ENCODE results near the gene ZFP14.
A peak's percentile ranks its signal among the peaks of the same experiment; 100 is the strongest.

Gene ZFP14

GRCh38 chr19:36378625-36379509, at the start of gene ZFP14:
TSS of gene ZFP14 (minus strand) at chr19:36379201. CDS start at chr19:36367892, 11,309 bp downstream.
- DNase-seq (ENCODE audit: low read depth) = peak; percentile 89
- peak; percentile 32 for TF ChIP-seq CTCF (conservative IDR thresholded peaks at IDR 0.05; ENCODE audit: low read length)
- H3K4me3 ChIP-seq (ENCODE audit: low read length) = peak within 1 kb of the TSS; percentile 86

- no peak for DNase-seq (ENCODE audit: low read depth)
- H3K4me3 ChIP-seq (ENCODE audit: low read length) = no peak overlapping the region
- no peak for TF ChIP-seq CTCF (conservative IDR thresholded peaks at IDR 0.05; ENCODE audit: low read length)
Observed at GRCh38 chr19:36423925-36424324, 44.9 kb upstream of the ZFP14 start.

- DNase-seq (ENCODE audit: low read depth) = no peak
- no peak for TF ChIP-seq CTCF (conservative IDR thresholded peaks at IDR 0.05; ENCODE audit: low read length)
- peak overlapping the region; percentile 51 for H3K4me3 ChIP-seq (ENCODE audit: low read length)
Observed at GRCh38 chr19:36421749-36422481, 42.9 kb upstream of the ZFP14 start.

GRCh38 chr19:36420961-36421748, 42.2 kb upstream of the ZFP14 start:
- peak; percentile 40 for DNase-seq (ENCODE audit: low read depth)
- no peak for TF ChIP-seq CTCF (conservative IDR thresholded peaks at IDR 0.05; ENCODE audit: low read length)
- peak overlapping the region; percentile 51 for H3K4me3 ChIP-seq (ENCODE audit: low read length)

GRCh38 chr19:36418287-36419001, 39.4 kb upstream of the ZFP14 start, which contains the start of gene ZFP82:
TSS of gene ZFP82 (minus strand) at chr19:36418644. CDS start at chr19:36409789, 8,855 bp downstream.
- TF ChIP-seq CTCF (conservative IDR thresholded peaks at IDR 0.05; ENCODE audit: low read length) = no peak
- H3K4me3 ChIP-seq (ENCODE audit: low read length) = peak within 1 kb of the TSS; percentile 79
- DNase-seq (ENCODE audit: low read depth) = peak; percentile 79

GRCh38 chr19:36417752-36418286, 38.8 kb upstream of the ZFP14 start:
- H3K4me3 ChIP-seq (ENCODE audit: low read length) = peak overlapping the region; percentile 79
- DNase-seq (ENCODE audit: low read depth) = no peak
- no peak for TF ChIP-seq CTCF (conservative IDR thresholded peaks at IDR 0.05; ENCODE audit: low read length)

Data from AG10803 (cell line).